MM.1S (cell line): ENCODE data around the gene ZNF827.

ENCODE experiments used
- DNase-seq: peaks from one replicate; pipeline ENCODE4 v3.0.0-alpha.2; 2015
- H2AFZ ChIP-seq: fragments of 300-600 bp; sonication (generic); 2 replicates; pipeline ENCODE4 v1.6.0; 2016; ENCODE audit warnings: antibody characterized with exemption, low read length
- H3F3A ChIP-seq: fragments of 300-600 bp; sonication (generic); 2 replicates; pipeline ENCODE4 v1.6.1; 2016; ENCODE audit warnings: mild to moderate bottlenecking, antibody characterized with exemption, low read length, moderate library complexity, mixed read lengths; ENCODE audit not compliant: insufficient read depth
- H3K27ac ChIP-seq: fragments of 300-600 bp; sonication (generic); 2 replicates; pipeline ENCODE4 v1.5.1; 2016; ENCODE audit warnings: mild to moderate bottlenecking, low read length
- H3K27me3 ChIP-seq: fragments of 300-600 bp; sonication (generic); replicated peaks from 2 replicates; pipeline ENCODE4 v1.6.0; 2016; ENCODE audit warnings: low read length; ENCODE audit not compliant: insufficient read depth
- H3K36me3 ChIP-seq: fragments of 300-600 bp; sonication (generic); replicated peaks from 2 replicates; pipeline ENCODE4 v1.6.1; 2016; ENCODE audit warnings: mild to moderate bottlenecking, low read length, mixed read lengths; ENCODE audit not compliant: insufficient read depth
- H3K4me1 ChIP-seq: fragments of 300-600 bp; sonication (generic); 2 replicates; pipeline ENCODE4 v1.6.1; 2016; ENCODE audit warnings: low read length, mixed read lengths
- H3K4me2 ChIP-seq: fragments of 300-600 bp; sonication (generic); 2 replicates; pipeline ENCODE4 v1.6.0; 2016; ENCODE audit warnings: low read depth, low read length
- H3K4me3 ChIP-seq: fragments of 300-600 bp; sonication (generic); 2 replicates; pipeline ENCODE4 v1.5.1; 2016; ENCODE audit warnings: low read length, mixed read lengths
- H3K79me2 ChIP-seq: fragments of 300-600 bp; sonication (generic); 2 replicates; pipeline ENCODE4 v1.6.1; 2016; ENCODE audit warnings: mixed run types, low read length, mixed read lengths
- H3K9ac ChIP-seq: fragments of 300-600 bp; sonication (generic); 2 replicates; pipeline ENCODE4 v1.6.1; 2016; ENCODE audit warnings: low read length, mixed read lengths
- H3K9me2 ChIP-seq: fragments of 300-600 bp; sonication (generic); replicated peaks from 2 replicates; pipeline ENCODE4 v1.6.1; 2016; ENCODE audit warnings: mild to moderate bottlenecking, low read length, mixed read lengths; ENCODE audit not compliant: insufficient read depth
- H3K9me3 ChIP-seq: fragments of 300-600 bp; sonication (generic); replicated peaks from 2 replicates; pipeline ENCODE4 v1.6.1; 2016; ENCODE audit warnings: mild to moderate bottlenecking, low read length, mixed read lengths; ENCODE audit not compliant: insufficient read depth
- H4K20me1 ChIP-seq: fragments of 300-600 bp; sonication (generic); 2 replicates; pipeline ENCODE4 v1.6.1; 2016; ENCODE audit warnings: mild to moderate bottlenecking, low read length, moderate library complexity, mixed read lengths; ENCODE audit not compliant: insufficient read depth
- CTCF ChIP-seq: fragments of 300-600 bp; sonication (generic); IDR thresholded peaks from 2 replicates; pipeline ENCODE4 v1.5.1; 2016; ENCODE audit warnings: antibody characterized with exemption, low read length, mixed read lengths
- EZH2 ChIP-seq: fragments of 300-600 bp; sonication (generic); optimal IDR thresholded peaks from 2 replicates; pipeline ENCODE3; 2017; ENCODE audit warnings: low read depth, mild to moderate bottlenecking, antibody characterized with exemption, low read length, mixed read lengths
- EZH2phosphoT487 ChIP-seq: fragments of 300-600 bp; sonication (generic); IDR thresholded peaks from 2 replicates; pipeline ENCODE4 v1.6.1; 2018; ENCODE audit warnings: antibody characterized with exemption, low read length

ZNF827 gene

DNA sequence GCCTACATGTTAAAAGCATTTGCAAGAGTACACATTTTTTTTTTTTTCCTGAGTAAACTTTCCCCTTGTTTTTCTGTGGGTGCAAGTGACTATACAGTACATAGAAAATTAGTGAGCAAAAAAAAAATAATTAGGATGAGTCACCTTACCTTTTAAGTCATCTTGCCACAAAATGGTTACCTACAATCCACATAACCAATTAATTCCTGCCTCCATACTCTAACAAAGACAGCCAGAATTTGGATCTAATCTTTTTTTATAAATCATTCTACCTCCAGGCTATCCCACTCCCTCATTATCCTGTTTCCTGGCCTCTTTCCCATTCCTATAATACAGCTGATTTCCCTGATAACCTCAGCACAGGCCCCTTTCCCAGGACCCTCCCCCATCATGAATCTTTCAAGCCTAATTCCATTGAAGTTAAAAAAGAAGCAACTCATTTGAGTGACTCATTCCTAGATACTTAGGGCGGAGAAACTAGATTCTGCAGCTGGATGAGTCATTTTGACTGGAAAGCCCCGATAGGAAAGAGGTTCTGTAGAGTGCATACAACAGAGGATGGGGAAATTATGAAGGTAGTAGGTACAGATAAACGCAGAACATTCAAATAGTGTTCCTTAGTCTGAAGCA, 130.5 kb downstream of the ZNF827 start:
- no peak for TF ChIP-seq EZH2phosphoT487
- TF ChIP-seq CTCF, result no peak
- TF ChIP-seq EZH2, result no peak
- Histone ChIP-seq H3K9me2 (no peaks in the 10 kb centered on the region), H2AFZ (no peak overlapping the region), H3F3A (no peaks in the 10 kb centered on the region), H3K9me3 (no peaks in the 10 kb centered on the region), H4K20me1 (no peaks in the 10 kb centered on the region), H3K4me1 (0 out of 2 replicates have a peak, but pooled peaks cover 5% of the 10 kb centered on the region), H3K4me2 (no peak overlapping the region), H3K36me3 (no peaks in the 10 kb centered on the region; the same call in 1 of the 2 replicates), H3K4me3 (no peak overlapping the region), H3K79me2 (no peaks in the 10 kb centered on the region), H3K9ac (no peak overlapping the region), H3K27ac (no peak overlapping the region), H3K27me3 (no peaks in the 10 kb centered on the region)
- no peak for DNase-seq

DNA sequence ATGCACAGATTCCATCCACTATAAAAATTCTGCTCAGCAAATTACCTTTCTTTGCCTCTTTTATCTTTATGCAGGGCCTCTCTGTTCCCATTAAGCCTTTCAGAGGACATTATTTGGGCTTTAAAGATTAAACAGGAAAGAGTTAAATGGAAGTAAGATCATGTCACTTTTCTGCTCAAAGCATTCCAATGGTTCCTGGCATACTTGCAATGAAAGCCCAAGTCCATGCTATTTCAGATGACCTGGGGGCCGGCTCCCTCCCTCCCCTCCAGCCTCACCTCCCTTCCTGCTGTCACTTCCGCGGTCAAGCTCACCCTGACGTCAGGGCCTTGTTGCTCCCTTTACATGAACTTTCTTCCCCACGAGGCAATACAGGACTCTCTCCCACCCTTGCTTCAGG, 133.1 kb downstream of the ZNF827 start:
- Histone ChIP-seq H3K36me3 (no peaks in the 10 kb centered on the region; the same call in 1 of the 2 replicates), H3K4me1 (0 out of 2 replicates have a peak, but pooled peaks cover 5% of the 10 kb centered on the region), H3F3A (no peaks in the 10 kb centered on the region), H3K27ac (no peak overlapping the region), H4K20me1 (no peaks in the 10 kb centered on the region), H3K79me2 (no peaks in the 10 kb centered on the region), H3K4me2 (no peak overlapping the region), H3K9me2 (no peaks in the 10 kb centered on the region), H2AFZ (no peak overlapping the region), H3K9ac (no peak overlapping the region), H3K27me3 (no peaks in the 10 kb centered on the region), H3K4me3 (no peak overlapping the region), H3K9me3 (no peaks in the 10 kb centered on the region)
- DNase-seq, result no peak
- no peak for TF ChIP-seq EZH2phosphoT487
- no peak for TF ChIP-seq CTCF
- TF ChIP-seq EZH2, result no peak

DNA sequence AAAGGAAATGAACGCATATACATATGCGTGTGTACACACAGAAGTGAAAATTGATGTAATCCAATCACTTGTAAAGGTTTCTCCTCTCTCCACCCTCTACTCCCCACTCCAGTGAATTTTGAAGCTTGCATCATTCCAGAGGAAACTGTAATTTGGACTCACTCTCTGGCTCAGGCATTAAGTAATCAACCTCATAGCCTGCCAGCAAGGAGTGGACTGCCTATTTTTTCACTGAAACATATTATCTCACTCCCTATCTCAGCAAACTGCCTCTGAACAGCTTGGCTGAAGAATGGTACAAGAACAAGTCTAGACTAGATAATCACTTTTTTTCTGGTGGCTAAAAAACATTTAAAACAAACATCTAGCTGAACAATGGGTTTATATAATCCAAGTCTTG, 134.5 kb downstream of the ZNF827 start:
- H3K4me3 ChIP-seq, result no peak overlapping the region
- no peak for DNase-seq
- no peak for TF ChIP-seq CTCF
- TF ChIP-seq EZH2, result no peak
- TF ChIP-seq EZH2phosphoT487, result no peak
- H3F3A ChIP-seq, result no peaks in the 10 kb centered on the region
- no peaks in the 10 kb centered on the region for H4K20me1 ChIP-seq
- no peak overlapping the region for H2AFZ ChIP-seq
- no peak overlapping the region for H3K27ac ChIP-seq
- no peaks in the 10 kb centered on the region for H3K9me2 ChIP-seq
- no peak overlapping the region for H3K4me2 ChIP-seq
- no peak overlapping the region for H3K9ac ChIP-seq
- H3K4me1 ChIP-seq, result 0 out of 2 replicates have a peak, but pooled peaks cover 2% of the 10 kb centered on the region
- H3K36me3 ChIP-seq, result no peaks in the 10 kb centered on the region
- no peaks in the 10 kb centered on the region for H3K79me2 ChIP-seq
- H3K27me3 ChIP-seq, result no peaks in the 10 kb centered on the region
- no peaks in the 10 kb centered on the region for H3K9me3 ChIP-seq
